Nephron progenitor cell (in vitro differentiated cells): ENCODE data around the gene ATXN10.

ENCODE experiments used
- DNase-seq: peaks from one replicate; pipeline ENCODE4 v3.0.0; 2021
- H3K27ac Mint-ChIP-seq: 2 replicates; pipeline ENCODE4 v1.8.0; 2021; ENCODE audit warnings: mild to moderate bottlenecking, moderate library complexity, mixed read lengths
- H3K27me3 Mint-ChIP-seq: 2 replicates; pipeline ENCODE4 v1.8.0; 2021; ENCODE audit warnings: mild to moderate bottlenecking, low read depth, mixed read lengths; ENCODE audit not compliant: poor library complexity
- H3K36me3 Mint-ChIP-seq: 2 replicates; pipeline ENCODE4 v1.8.0; 2021; ENCODE audit warnings: low read depth, mixed read lengths
- H3K4me1 Mint-ChIP-seq: 2 replicates; pipeline ENCODE4 v1.8.0; 2021; ENCODE audit warnings: mixed read lengths
- H3K4me3 Mint-ChIP-seq: 2 replicates; pipeline ENCODE4 v1.8.0; 2021; ENCODE audit warnings: mild to moderate bottlenecking, moderate library complexity, mixed read lengths
- H3K9me3 Mint-ChIP-seq: 2 replicates; pipeline ENCODE4 v1.8.0; 2021; ENCODE audit warnings: mild to moderate bottlenecking, moderate library complexity, mixed read lengths
- CTCF ChIP-seq: fragments of 200-600 bp; sonication (generic); IDR thresholded peaks from 2 replicates; pipeline ENCODE4 v1.5.0; 2021; ENCODE audit warnings: antibody characterized with exemption

Gene ATXN10

GRCh38 chr22:45703758-45704157, 32.1 kb downstream of the ATXN10 start:
- DNase-seq, result no peak
- peaks cover 91% of the 10 kb centered on the region for H3K36me3 Mint-ChIP-seq
- H3K27me3 Mint-ChIP-seq, result peaks cover 6% of the 10 kb centered on the region
- no peak overlapping the region for H3K27ac Mint-ChIP-seq
- no peak for TF ChIP-seq CTCF
- H3K4me3 Mint-ChIP-seq, result no peak overlapping the region
- no peaks in the 10 kb centered on the region for H3K4me1 Mint-ChIP-seq
- H3K9me3 Mint-ChIP-seq, result peaks cover 4% of the 10 kb centered on the region

- no peak for TF ChIP-seq CTCF
- H3K36me3 Mint-ChIP-seq, result peaks cover 95% of the 10 kb centered on the region
- no peaks in the 10 kb centered on the region for H3K4me1 Mint-ChIP-seq
- no peak overlapping the region for H3K27ac Mint-ChIP-seq
- peaks cover 4% of the 10 kb centered on the region for H3K9me3 Mint-ChIP-seq
- H3K27me3 Mint-ChIP-seq, result peaks cover 4% of the 10 kb centered on the region
- no peak for DNase-seq
- H3K4me3 Mint-ChIP-seq, result no peak overlapping the region
These were observed 33.0 kb downstream of the ATXN10 start for GRCh38 chr22:45704648-45705047.

- H3K4me3 Mint-ChIP-seq, result no peak overlapping the region
- peaks cover 3% of the 10 kb centered on the region for H3K9me3 Mint-ChIP-seq
- H3K27ac Mint-ChIP-seq, result no peak overlapping the region
- no peaks in the 10 kb centered on the region for H3K27me3 Mint-ChIP-seq
- H3K4me1 Mint-ChIP-seq, result no peaks in the 10 kb centered on the region
- TF ChIP-seq CTCF, result no peak
- H3K36me3 Mint-ChIP-seq, result peaks cover 83% of the 10 kb centered on the region
- DNase-seq, result no peak
These were observed 36.0 kb downstream of the ATXN10 start for GRCh38 chr22:45707605-45708004.

GRCh38 chr22:45708145-45708544, 36.5 kb downstream of the ATXN10 start:
- Mint-ChIP-seq H3K4me3 (no peak overlapping the region), H3K27ac (no peak overlapping the region), H3K9me3 (no peaks in the 10 kb centered on the region), H3K27me3 (no peaks in the 10 kb centered on the region), H3K36me3 (peaks cover 81% of the 10 kb centered on the region), H3K4me1 (no peaks in the 10 kb centered on the region)
- TF ChIP-seq CTCF, result no peak
- no peak for DNase-seq

- no peak for TF ChIP-seq CTCF
- Mint-ChIP-seq H3K27ac (peak overlapping the region; percentile 5), H3K36me3 (peaks cover 71% of the 10 kb centered on the region), H3K4me3 (no peak overlapping the region), H3K27me3 (no peaks in the 10 kb centered on the region), H3K4me1 (no peaks in the 10 kb centered on the region), H3K9me3 (no peaks in the 10 kb centered on the region)
- no peak for DNase-seq
These were observed 37.6 kb downstream of the ATXN10 start for GRCh38 chr22:45709060-45709739.

- H3K27ac Mint-ChIP-seq, result no peak overlapping the region
- H3K27me3 Mint-ChIP-seq, result no peaks in the 10 kb centered on the region
- TF ChIP-seq CTCF, result no peak
- H3K36me3 Mint-ChIP-seq, result peaks cover 67% of the 10 kb centered on the region
- DNase-seq, result no peak
- H3K4me1 Mint-ChIP-seq, result no peaks in the 10 kb centered on the region
- no peaks in the 10 kb centered on the region for H3K9me3 Mint-ChIP-seq
- no peak overlapping the region for H3K4me3 Mint-ChIP-seq
These were observed 38.2 kb downstream of the ATXN10 start for GRCh38 chr22:45709866-45710265.
